Endothelial cell of umbilical vein (primary cell): ENCODE measurements around the gene ALDH1L2. TPM values are rescaled to one million over a fixed set of nuclear protein-coding genes. Genes with fewer than 3 reads are reported as not detected.

Source experiments
- BruUV-seq: library from RNA; stranded (reverse); fragments of 400-500 nt; replicated peaks from 2 replicates; lab custom pipeline; 2021; lab: Mats Ljungman, UMichigan
- CTCF ChIA-PET: fragments of 300-600, 350-600 bp; sonication (Branson Sonifier 250); formaldehyde crosslinking; loops from one replicate; lab custom pipeline; 2021; ENCODE audit warnings: antibody characterized with exemption, inconsistent platforms; lab: Charles Lee
- POLR2A ChIA-PET: fragments of 300-600, 350-600 bp; sonication (Branson Sonifier 250); formaldehyde crosslinking; loops from one replicate; lab custom pipeline; 2021; ENCODE audit warnings: antibody characterized with exemption, inconsistent platforms; lab: Charles Lee
- DNase-seq: peaks from one replicate; pipeline ENCODE4 v3.0.0-alpha.2; 2011; ENCODE audit warnings: low read depth, low spot score
- FAIRE-seq: peaks from 2 replicates; lab custom pipeline; 2011; peaks lifted over from hg19 to GRCh38; lab: Jason Lieb, UNC
- H2AFZ ChIP-seq: 2 replicates; pipeline ENCODE4 v1.6.0; 2012; ENCODE audit warnings: low read depth, low read length, control low read depth, inconsistent platforms
- H3K27ac ChIP-seq: 2 replicates; pipeline ENCODE4 v1.5.1; 2011; ENCODE audit warnings: low read depth, mild to moderate bottlenecking, control low read depth, low read length, moderate library complexity; ENCODE audit not compliant: insufficient read depth
- H3K27me3 ChIP-seq, 2 experiments: 2 replicates each; pipeline versions ENCODE4 v1.6.0 to v1.6.1; 2011; ENCODE audit warnings: low read length in 2 of 2, mixed read lengths in 1 of 2; ENCODE audit not compliant: control insufficient read depth in 2 of 2, insufficient read depth in 2 of 2
- H3K36me3 ChIP-seq, 2 experiments: 2 replicates in 1 of 2; 3 replicates in 1 of 2; pipeline ENCODE4 v1.5.1; 2011; ENCODE audit warnings: low read length in 2 of 2, mild to moderate bottlenecking in 1 of 2, moderate library complexity in 1 of 2; ENCODE audit not compliant: control insufficient read depth in 2 of 2, insufficient read depth in 2 of 2; ENCODE audit errors: extremely low read depth in 1 of 2
- H3K4me1 ChIP-seq: 3 replicates; pipeline ENCODE4 v1.5.1; 2011; ENCODE audit warnings: mild to moderate bottlenecking, low read length; ENCODE audit not compliant: control insufficient read depth, insufficient read depth; ENCODE audit errors: extremely low read depth
- H3K4me2 ChIP-seq: 2 replicates; pipeline ENCODE4 v1.6.1; 2011; ENCODE audit warnings: low read length, control low read depth, mixed read lengths; ENCODE audit not compliant: insufficient read depth
- H3K4me3 ChIP-seq, 3 experiments: fragments of 200-600 bp in 1 of 3; sonication (generic), shearing (Covaris generic) in 1 of 3; replicated peaks in 1 of 3; 2 replicates each; pipeline ENCODE4 v1.5.1; 2011 to 2016; ENCODE audit warnings: control low read depth in 3 of 3, low read length in 3 of 3, mild to moderate bottlenecking in 2 of 3, inconsistent platforms in 1 of 3, low read depth in 1 of 3, moderate library complexity in 1 of 3; ENCODE audit not compliant: insufficient read depth in 1 of 3
- H3K79me2 ChIP-seq: 2 replicates; pipeline ENCODE4 v1.6.0; 2012; ENCODE audit warnings: low read length, inconsistent platforms; ENCODE audit not compliant: control insufficient read depth, insufficient read depth
- H3K9ac ChIP-seq: replicated peaks from 2 replicates; pipeline ENCODE3; 2011; ENCODE audit warnings: low read length, control low read depth; ENCODE audit not compliant: insufficient read depth; ENCODE audit errors: extremely low read depth
- H3K9me1 ChIP-seq: replicated peaks from 3 replicates; pipeline ENCODE4 v1.6.0; 2011; ENCODE audit warnings: mild to moderate bottlenecking, low read length; ENCODE audit not compliant: control insufficient read depth, insufficient read depth; ENCODE audit errors: extremely low read depth
- H3K9me3 ChIP-seq: replicated peaks from 2 replicates; pipeline ENCODE4 v1.5.1; 2012; ENCODE audit warnings: low read length, inconsistent platforms; ENCODE audit not compliant: control insufficient read depth, insufficient read depth
- H4K20me1 ChIP-seq: replicated peaks from 2 replicates; pipeline ENCODE3; 2011; ENCODE audit warnings: mild to moderate bottlenecking, low read length; ENCODE audit not compliant: control insufficient read depth, insufficient read depth; ENCODE audit errors: extremely low read depth
- EZH2 ChIP-seq: IDR thresholded peaks from 2 replicates; pipeline ENCODE4 v1.6.1; 2012; ENCODE audit warnings: borderline replicate concordance, low read depth, mild to moderate bottlenecking, moderate library complexity, low read length, inconsistent platforms; ENCODE audit not compliant: severe bottlenecking
- GATA2 ChIP-seq: IDR thresholded peaks from 2 replicates; pipeline ENCODE4 v1.7.0; 2011; ENCODE audit warnings: low read depth, mild to moderate bottlenecking, moderate library complexity, mixed read lengths, low read length; ENCODE audit not compliant: insufficient read length, insufficient read depth
- JUN ChIP-seq: IDR thresholded peaks from 2 replicates; pipeline ENCODE4 v1.6.1; 2011; ENCODE audit warnings: borderline replicate concordance, low read depth; ENCODE audit not compliant: insufficient read length, insufficient read depth
- MYC ChIP-seq: IDR thresholded peaks from one replicate; pipeline ENCODE4 v1.6.1; 2011; ENCODE audit warnings: mild to moderate bottlenecking, low read depth, low read length
- dilution Hi-C: fragments of 300-500 bp; cut with MboI; formaldehyde crosslinking; loops from one replicate; pipeline ENCODE4 v1.15.0; 2019; ENCODE audit warnings: low sequenced_read_pairs; ENCODE audit not compliant: extremely low pct_ligation_motif_present
- intact Hi-C: fragments of 100-400 bp; cut with micrococcal nuclease; formaldehyde crosslinking; loops from one replicate; pipeline ENCODE4 v1.10.0; 2022
- polyA plus RNA-seq, 4 experiments: library from polyadenylated mRNA; depleted of rRNA in 3 of 4; stranded (reverse) in 3 of 4; unstranded in 1 of 4; fragments of >200 nt; gene quantifications; 2 replicates each; pipeline versions ENCODE4 v1.2.1 to v1.2.3, GENCODE V29; 2011 to 2012; ENCODE audit warnings: missing spikeins in 1 of 4
- total RNA-seq: library from RNA; stranded (reverse); gene quantifications from 2 replicates; pipeline ENCODE4 v1.2.3, GENCODE V29; 2021

ALDH1L2 gene
- total and polyA plus RNA-seq, 2 donors (not counting 3 experiments of a cell fraction or from before 2014, with no cell fraction given): 1.4 to 2.5 TPM

DNA sequence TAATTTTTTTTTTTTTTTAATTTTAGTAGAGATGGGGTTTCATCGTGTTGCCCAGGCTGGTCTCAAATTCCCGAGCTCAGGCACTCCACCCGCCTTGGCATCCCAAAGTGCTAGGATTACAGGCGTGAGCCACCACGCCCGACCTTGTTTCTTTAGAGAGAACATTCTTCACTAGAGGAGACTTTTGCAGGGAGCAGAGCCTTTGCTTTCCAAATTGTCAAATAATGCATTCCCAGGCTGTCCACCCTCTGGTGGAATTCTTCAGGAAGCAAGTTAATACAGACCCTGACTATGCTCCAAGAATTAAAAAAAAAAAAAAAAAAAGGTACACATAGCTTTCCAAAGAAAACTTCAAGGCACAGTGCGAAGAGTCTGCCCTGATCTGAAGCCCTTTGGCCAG, 6.8 kb downstream of the ALDH1L2 start:
- DNase-seq (no peak), FAIRE-seq (no peak)
- POLR2A ChIA-PET: no interaction called here
- Histone ChIP-seq H3K79me2 (no peaks in the 10 kb centered on the region), H3K36me3 (no peaks in the 10 kb centered on the region), H3K9me1 (no peaks in the 10 kb centered on the region), H3K4me3 (no peak overlapping the region), H2AFZ (no peak overlapping the region), H3K9ac (no peak overlapping the region), H3K27me3 (no peaks in the 10 kb centered on the region), H3K4me1 (no peaks in the 10 kb centered on the region), H4K20me1 (no peaks in the 10 kb centered on the region), H3K9me3 (no peaks in the 10 kb centered on the region), H3K27ac (no peak overlapping the region), H3K4me2 (no peak overlapping the region)
- CTCF ChIA-PET: interaction anchor here (1.4 kb wide), 1 partner anchor 10 kb away, joined by 5 read pairs; no protein-coding TSS in a partner anchor
- dilution Hi-C loops: no loop called here
- intact Hi-C loops: no loop called here
- no TSS peak for BruUV-seq
- TF ChIP-seq EZH2: no peak
- TF ChIP-seq MYC: no peak
- no peak for TF ChIP-seq JUN
- TF ChIP-seq GATA2: no peak

DNA sequence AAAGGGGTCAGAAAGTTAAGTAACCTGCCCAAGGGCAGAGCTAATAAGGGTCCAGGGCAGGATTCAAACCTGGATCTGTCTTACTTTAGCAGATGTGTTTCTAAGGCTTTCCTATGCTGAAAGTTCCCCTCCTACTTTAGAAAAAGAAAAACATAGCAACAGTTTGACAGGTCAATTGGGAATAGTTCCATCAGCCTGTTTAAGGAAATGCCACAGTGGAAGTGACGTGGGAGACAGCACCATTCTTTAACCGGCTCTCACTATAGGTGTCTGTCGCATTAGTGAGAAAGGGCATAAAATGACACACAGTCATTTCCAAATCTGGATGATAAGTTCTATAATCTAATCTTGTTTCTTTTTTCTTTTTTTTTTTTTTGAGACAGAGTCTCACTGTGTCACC, 7.3 kb downstream of the ALDH1L2 start:
- H3K9ac ChIP-seq: no peak overlapping the region
- H4K20me1 ChIP-seq: no peaks in the 10 kb centered on the region
- no peaks in the 10 kb centered on the region for H3K79me2 ChIP-seq
- no peaks in the 10 kb centered on the region for H3K27me3 ChIP-seq
- POLR2A ChIA-PET: no interaction called here
- CTCF ChIA-PET: interaction anchor here (1.4 kb wide), 1 partner anchor 9 kb away, joined by 5 read pairs; no protein-coding TSS in a partner anchor
- dilution Hi-C loops (no loop called here), intact Hi-C loops (no loop called here)
- BruUV-seq: no TSS peak
- DNase-seq (no peak), FAIRE-seq (no peak)
- no peak overlapping the region for H2AFZ ChIP-seq
- no peaks in the 10 kb centered on the region for H3K4me1 ChIP-seq
- no peak overlapping the region for H3K4me3 ChIP-seq
- H3K36me3 ChIP-seq: no peaks in the 10 kb centered on the region
- no peak overlapping the region for H3K4me2 ChIP-seq
- TF ChIP-seq GATA2: no peak
- H3K9me3 ChIP-seq: no peaks in the 10 kb centered on the region
- H3K9me1 ChIP-seq: no peaks in the 10 kb centered on the region
- H3K27ac ChIP-seq: no peak overlapping the region
